H54 (cell line): Measurements from ENCODE around the gene MBOAT1.

Experiments
- DNase-seq: peaks from one replicate; pipeline ENCODE4 v3.0.0; 2011; ENCODE audit warnings: low spot score, mixed read lengths; ENCODE audit not compliant: insufficient read length
- FAIRE-seq: peaks from 3 replicates; lab custom pipeline; 2011; peaks lifted over from hg19 to GRCh38; lab: Jason Lieb, UNC
- POLR2A ChIP-seq: IDR thresholded peaks from 2 replicates; pipeline ENCODE4 v1.6.1; 2011; ENCODE audit warnings: low read depth, mild to moderate bottlenecking, low read length

The MBOAT1 gene

DNA sequence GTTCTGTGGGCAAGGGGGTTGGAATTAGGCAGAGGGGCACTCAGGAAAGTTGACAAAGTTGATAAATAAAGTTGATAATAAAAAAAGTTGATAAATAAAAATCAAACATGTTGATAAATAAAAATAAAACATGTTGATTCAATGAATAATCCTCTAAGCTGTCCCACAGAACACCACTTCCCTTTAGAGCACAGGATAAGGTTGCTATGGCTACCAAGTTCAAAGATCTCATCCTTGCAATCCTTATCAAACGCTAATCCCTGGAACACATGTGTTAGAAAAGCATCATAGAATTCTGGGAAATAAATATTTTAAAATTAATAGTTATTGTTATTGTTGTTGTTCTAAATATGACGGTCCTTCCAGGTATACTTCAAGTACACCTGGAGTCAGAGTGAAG is 33.9 kb downstream of the MBOAT1 start:
- no peak for DNase-seq
- FAIRE-seq = no peak
- TF ChIP-seq POLR2A = no peak

GRCh38 chr6:20175810-20176410 is 36.4 kb downstream of the MBOAT1 start:
- TF ChIP-seq POLR2A = no peak
- FAIRE-seq (no peak), DNase-seq (no peak)

DNA sequence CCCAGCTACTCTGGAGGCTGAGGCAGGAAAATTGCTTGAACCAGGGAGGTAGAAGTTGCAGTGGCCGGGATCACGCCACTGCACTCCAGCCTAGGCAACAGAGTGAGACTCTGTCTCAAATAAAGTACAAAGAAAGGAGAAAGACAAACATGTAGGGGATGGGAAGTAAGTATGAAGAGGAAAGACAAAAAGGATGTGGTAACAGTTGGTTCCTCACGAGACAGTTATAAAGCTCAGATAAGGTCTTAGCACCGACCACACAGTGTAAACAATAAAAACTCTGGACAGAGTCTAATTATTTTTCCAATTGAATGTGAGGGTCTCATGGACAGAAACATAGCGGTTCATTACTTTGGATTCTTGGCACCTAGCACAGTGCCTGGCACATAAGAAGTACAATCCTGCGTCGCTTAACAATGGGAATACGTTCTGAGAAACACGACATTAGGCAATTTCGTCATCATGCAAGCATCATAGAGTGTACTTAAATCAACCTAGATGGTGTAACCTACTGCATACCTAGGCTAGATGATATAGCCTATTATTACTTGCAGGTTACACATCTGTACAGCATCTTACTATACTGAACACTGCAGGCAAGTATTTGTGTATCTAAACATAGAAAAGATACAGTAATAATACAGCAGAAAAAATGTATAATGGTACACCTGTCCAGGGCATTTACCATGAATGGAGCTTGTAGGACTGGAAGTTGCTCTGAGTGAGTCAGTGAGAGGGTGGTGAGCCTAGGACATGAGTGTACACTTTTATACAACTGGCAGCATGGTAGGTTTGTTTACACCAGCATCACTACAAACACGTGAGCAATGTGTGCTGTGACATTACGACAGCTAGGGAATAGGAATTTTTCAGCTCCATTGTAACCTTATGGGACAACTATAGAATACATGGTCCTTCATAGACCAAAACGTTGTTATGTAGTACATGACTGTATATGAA is 38.2 kb downstream of the MBOAT1 start:
- no peak for TF ChIP-seq POLR2A
- no peak for DNase-seq
- no peak for FAIRE-seq

DNA sequence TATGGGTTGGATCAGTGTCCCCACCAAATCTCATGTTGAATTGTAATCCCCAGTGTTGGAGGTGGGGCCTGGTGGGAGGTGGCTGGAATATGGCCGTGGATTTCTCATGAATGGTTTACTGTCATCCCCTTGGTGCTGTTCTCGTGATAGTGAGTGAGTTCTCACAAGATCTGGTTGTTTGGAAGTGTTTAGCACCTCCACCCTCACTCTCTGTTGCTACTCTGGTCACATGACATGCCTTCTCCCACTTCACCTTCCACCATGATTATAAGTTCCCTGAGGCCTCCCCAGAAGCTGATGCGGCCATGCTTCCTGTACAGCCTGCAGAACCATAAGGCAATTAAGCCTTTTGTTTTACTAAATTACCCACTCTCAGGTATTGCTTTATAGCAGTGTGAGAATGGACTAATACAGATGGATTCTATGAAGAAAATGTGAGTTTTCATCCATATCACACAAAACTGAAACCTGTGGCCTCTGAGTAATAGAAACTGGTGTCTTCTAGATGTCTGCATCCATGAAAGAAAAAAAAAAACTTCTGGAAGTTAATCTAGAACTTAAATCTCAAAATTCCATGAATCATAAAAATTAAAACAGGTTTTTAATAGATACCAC is 39.3 kb downstream of the MBOAT1 start:
- FAIRE-seq = no peak
- TF ChIP-seq POLR2A = no peak
- no peak for DNase-seq

DNA sequence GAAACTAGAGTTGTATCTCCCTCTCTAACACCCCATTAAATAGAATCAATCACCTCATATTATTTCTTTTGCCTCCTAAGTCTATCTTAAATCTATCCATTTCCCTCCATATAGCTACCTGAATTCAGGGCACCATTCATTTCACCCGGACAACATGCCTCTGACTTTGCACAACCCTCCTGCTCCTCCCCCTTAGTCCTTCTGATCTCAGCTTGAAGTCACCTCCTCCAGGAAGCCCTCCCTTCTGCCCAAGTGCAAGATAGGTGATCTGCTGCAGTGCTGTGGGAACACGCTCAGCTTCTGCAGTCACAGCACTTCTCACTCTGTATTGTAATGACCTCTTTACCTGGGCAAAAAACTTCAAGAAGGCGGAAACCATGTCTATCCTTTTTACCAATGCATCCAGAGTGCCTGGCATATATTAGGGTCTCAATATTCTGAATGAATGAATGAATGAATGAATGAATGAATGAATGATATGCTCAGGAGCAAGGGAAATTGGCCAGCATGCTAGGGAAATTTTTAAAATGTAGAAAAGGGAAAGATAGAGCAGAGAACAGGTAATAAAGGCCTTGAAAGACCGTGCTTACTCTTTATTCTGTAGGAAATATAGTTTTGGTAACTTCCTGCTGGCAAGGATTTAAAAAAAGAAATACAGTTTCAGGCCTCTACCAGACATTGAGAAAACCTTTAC is 41.7 kb downstream of the MBOAT1 start:
- DNase-seq (no peak), FAIRE-seq (no peak)
- no peak for TF ChIP-seq POLR2A

DNA sequence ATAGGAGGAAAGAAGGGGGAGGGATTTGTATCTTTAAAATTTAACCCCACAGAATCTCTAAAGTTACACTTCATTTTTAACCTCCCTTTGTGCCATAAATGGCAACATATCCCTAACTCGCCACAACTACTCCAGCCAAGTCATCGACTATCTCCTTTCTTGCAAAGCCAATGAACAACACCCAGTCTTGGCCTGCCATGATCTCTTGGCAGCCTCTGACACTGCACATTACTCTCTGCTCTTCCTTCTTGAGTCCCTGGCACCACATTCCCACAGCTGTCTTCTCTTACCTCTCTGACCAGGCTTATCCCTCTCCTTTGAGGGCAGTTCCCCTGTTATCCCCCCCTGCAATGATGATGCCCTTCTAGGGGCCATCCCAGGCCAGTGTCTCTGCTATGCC is 42.5 kb downstream of the MBOAT1 start:
- no peak for DNase-seq
- no peak for TF ChIP-seq POLR2A
- no peak for FAIRE-seq

DNA sequence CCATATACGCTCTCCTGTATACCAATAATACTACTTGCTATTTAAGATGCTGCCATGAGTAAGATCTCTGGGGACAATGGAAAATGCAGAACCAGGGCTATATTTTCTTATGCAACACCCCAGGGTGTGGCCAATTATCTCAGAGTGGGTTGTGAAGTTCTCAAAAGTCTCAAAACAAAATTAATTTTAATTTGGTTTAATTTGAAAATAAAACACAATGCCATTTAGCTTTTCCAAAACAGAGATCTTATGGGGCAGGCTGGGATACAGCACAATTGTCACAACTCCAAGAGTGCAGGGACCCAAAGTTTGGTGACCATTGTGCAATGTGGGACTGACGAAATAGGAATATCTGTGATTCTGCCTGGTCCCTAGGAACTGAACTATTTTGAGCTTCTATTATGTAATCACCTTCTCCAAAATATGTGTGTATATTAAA is 43.1 kb downstream of the MBOAT1 start:
- TF ChIP-seq POLR2A = no peak
- no peak for DNase-seq
- FAIRE-seq = no peak

DNA sequence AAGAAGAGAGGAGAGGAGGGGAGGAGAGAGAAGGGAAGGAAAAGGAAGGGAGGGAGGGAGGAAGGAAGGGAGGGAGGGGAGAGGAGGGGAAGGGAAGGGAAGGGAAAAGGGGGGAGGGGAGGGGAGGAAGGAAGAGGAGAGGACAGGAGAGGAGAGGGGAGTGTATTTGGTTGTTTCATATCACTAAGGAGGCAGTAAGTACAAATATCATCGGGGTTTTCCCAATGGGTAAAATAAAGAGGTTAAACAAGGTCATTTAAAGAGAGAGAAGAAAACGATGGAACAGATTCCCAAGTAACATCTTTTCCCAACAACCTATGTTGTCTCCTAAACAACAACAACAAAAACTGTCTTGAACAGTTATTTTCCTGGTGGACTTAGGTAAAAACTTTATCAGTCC is 43.6 kb downstream of the MBOAT1 start:
- FAIRE-seq (no peak), DNase-seq (no peak)
- TF ChIP-seq POLR2A = no peak

DNA sequence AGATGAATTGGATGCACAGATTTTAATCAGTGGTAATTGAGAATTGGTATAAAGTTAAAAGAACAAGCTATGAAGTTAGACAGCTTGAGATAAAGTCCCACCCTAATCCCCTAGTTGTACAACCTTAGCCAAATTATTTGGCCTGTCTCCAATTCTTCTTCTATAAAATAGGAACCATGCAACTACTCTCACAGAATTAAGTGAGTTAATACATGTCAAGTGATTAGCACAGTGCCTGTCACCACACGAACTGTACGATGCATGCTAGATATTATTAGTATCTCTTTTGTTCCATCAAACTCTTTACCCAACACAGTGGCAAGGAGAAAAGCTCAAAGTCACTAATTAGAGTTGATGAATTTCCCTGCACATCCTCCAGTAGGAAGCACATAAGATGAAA is 44.7 kb downstream of the MBOAT1 start:
- DNase-seq (no peak), FAIRE-seq (no peak)

GRCh38 chr6:20166210-20166609 is 46.1 kb downstream of the MBOAT1 start:
- DNase-seq (no peak), FAIRE-seq (no peak)
- no peak for TF ChIP-seq POLR2A

More for the DNA sequence above, 44.7 kb downstream of the MBOAT1 start:
- no peak for TF ChIP-seq POLR2A

- DNase-seq (no peak), FAIRE-seq (no peak)
- no peak for TF ChIP-seq POLR2A
Measured at GRCh38 chr6:20162515-20162914, 49.8 kb downstream of the MBOAT1 start.

- DNase-seq (no peak), FAIRE-seq (no peak)
- no peak for TF ChIP-seq POLR2A
Measured at GRCh38 chr6:20160541-20161283, 51.6 kb downstream of the MBOAT1 start.
